Activated CD4-positive, alpha-beta T cell treated with anti-CD3 and anti-CD28 coated beads for 4 hours (primary cell): ENCODE data around the gene TTC29.

Experiments
- DNase-seq, 2 donors: peaks; one replicate each; pipeline ENCODE4 v3.0.0-alpha.2; 2020

Gene TTC29

GRCh38 chr4:146945556-146946374 is at the start of gene TTC29:
Gene TTC29 (minus strand): TSS chr4:146945864. CDS start chr4:146939895, 5,969 bp downstream.
- peak; percentile 74 to 84 for DNase-seq

- DNase-seq: no peak
Observed at GRCh38 chr4:146981651-146982050, 36.0 kb upstream of the TTC29 start.

GRCh38 chr4:146978641-146979040 is 33.0 kb upstream of the TTC29 start:
- DNase-seq: no peak

GRCh38 chr4:146976145-146976544 is 30.5 kb upstream of the TTC29 start:
- DNase-seq: no peak

- no peak for DNase-seq
Observed at GRCh38 chr4:146975527-146975926, 29.9 kb upstream of the TTC29 start.

- no peak for DNase-seq
Observed at GRCh38 chr4:146975036-146975435, 29.4 kb upstream of the TTC29 start.

- DNase-seq: no peak
Observed at GRCh38 chr4:146972036-146972435, 26.4 kb upstream of the TTC29 start.

- no peak for DNase-seq
Observed at GRCh38 chr4:146969126-146969525, 23.5 kb upstream of the TTC29 start.

GRCh38 chr4:146960634-146961033 is 15.0 kb upstream of the TTC29 start:
- DNase-seq: no peak

- no peak for DNase-seq
Observed at GRCh38 chr4:146959692-146960091, 14.0 kb upstream of the TTC29 start.

GRCh38 chr4:146957237-146957636 is 11.6 kb upstream of the TTC29 start:
- DNase-seq: no peak

- DNase-seq: no peak
Observed at GRCh38 chr4:146952896-146953295, 7.2 kb upstream of the TTC29 start.

GRCh38 chr4:146949559-146949958 is 3.9 kb upstream of the TTC29 start:
- no peak for DNase-seq

GRCh38 chr4:146943691-146944375 is 1.8 kb downstream of the TTC29 start:
- DNase-seq: no peak

- DNase-seq: no peak
Observed at GRCh38 chr4:146932116-146932515, 13.5 kb downstream of the TTC29 start.

- no peak for DNase-seq
Observed at GRCh38 chr4:146930673-146931072, 15.0 kb downstream of the TTC29 start.

GRCh38 chr4:146927695-146928094 is 18.0 kb downstream of the TTC29 start:
- no peak for DNase-seq

- no peak for DNase-seq
Observed at GRCh38 chr4:146916479-146917076, 29.1 kb downstream of the TTC29 start.

GRCh38 chr4:146915132-146915531 is 30.5 kb downstream of the TTC29 start:
- no peak for DNase-seq

GRCh38 chr4:146900295-146900694 is 45.4 kb downstream of the TTC29 start:
- no peak for DNase-seq

GRCh38 chr4:146890301-146890700 is 55.4 kb downstream of the TTC29 start:
- DNase-seq: no peak

GRCh38 chr4:146883070-146883469 is 62.6 kb downstream of the TTC29 start:
- DNase-seq: no peak

GRCh38 chr4:146857298-146857697 is 88.4 kb downstream of the TTC29 start:
- DNase-seq: no peak

GRCh38 chr4:146855761-146856160 is 89.9 kb downstream of the TTC29 start:
- no peak for DNase-seq
